Measurements from ENCODE around the gene TTC28. TPM values are rescaled to one million over a fixed set of nuclear protein-coding genes. Genes with fewer than 3 reads are reported as not detected.

Gene TTC28
- total RNA-seq, 8 experiments from 2014 or later: 19.2 to 51.4 (median 26.6) TPM

- 46 to 100% (median 94%) methylated on average over 1 to 3 of the region's 3 CpGs for whole genome bisulfite sequencing, 10 experiments
- in situ Hi-C loops (cut with MboI; ENCODE audit: low pct_unique_long_range_greater_than_20kb in 2 of 9, low sequenced_read_pairs in 9 of 9, unreplicated experiment in 9 of 9): no loop called here
These were observed 727.5 kb downstream of the TTC28 start for GRCh38 chr22:27952091-27952490.

GRCh38 chr22:27949421-27949820 lies 730.2 kb downstream of the TTC28 start:
- no peak for ATAC-seq (replicated peaks in 6 of 8)
- H3K27ac ChIP-seq: no peak overlapping the region
- in situ Hi-C loops (cut with MboI; ENCODE audit: low pct_unique_long_range_greater_than_20kb in 2 of 9, low sequenced_read_pairs in 9 of 9, unreplicated experiment in 9 of 9): no loop called here
- 64 to 100% (median 94%) methylated on average over 2 to 3 of the region's 3 CpGs for WGBS, 10 experiments
- H3K4me3 ChIP-seq: no peak overlapping the region
- no peaks in the 10 kb centered on the region for H3K4me1 ChIP-seq (replicated peaks in 1 of 2)

More at GRCh38 chr22:27952091-27952490, 727.5 kb downstream of the TTC28 start:
- H3K4me3 ChIP-seq: no peak overlapping the region
- H3K4me1 ChIP-seq (replicated peaks in 1 of 2): no peaks in the 10 kb centered on the region
- no peak overlapping the region for H3K27ac ChIP-seq
- ATAC-seq (replicated peaks in 6 of 8): peak in 2 of 8 experiments; percentile 29 to 63

- ATAC-seq (replicated peaks in 6 of 8): peak in 1 of 8 experiments; percentile 37
- in situ Hi-C loops (cut with MboI; ENCODE audit: low pct_unique_long_range_greater_than_20kb in 2 of 9, low sequenced_read_pairs in 9 of 9, unreplicated experiment in 9 of 9): no loop called here
- Histone ChIP-seq H3K4me1 (replicated peaks in 1 of 2) (no peaks in the 10 kb centered on the region), H3K4me3 (no peak overlapping the region), H3K27ac (no peak overlapping the region)
- whole genome bisulfite sequencing, 10 experiments: 10 to 100% (median 86%) methylated on average over 1 to 2 of the region's 2 CpGs; no CpG with 5 or more reads in 3 of the 10 experiments
These were observed 731.1 kb downstream of the TTC28 start for GRCh38 chr22:27948569-27948968.

GRCh38 chr22:27947448-27947847 lies 732.2 kb downstream of the TTC28 start:
- 60 to 100% (median 97%) methylated on average over 1 to 4 of the region's 4 CpGs; no CpG with 5 or more reads in 3 of the 10 experiments for WGBS, 10 experiments
- peak in 1 of 8 experiments; percentile 67 for ATAC-seq (replicated peaks in 6 of 8)
- no peak overlapping the region for H3K27ac ChIP-seq
- in situ Hi-C loops (cut with MboI; ENCODE audit: low pct_unique_long_range_greater_than_20kb in 2 of 9, low sequenced_read_pairs in 9 of 9, unreplicated experiment in 9 of 9): no loop called here
- H3K4me1 ChIP-seq (replicated peaks in 1 of 2): no peaks in the 10 kb centered on the region
- no peak overlapping the region for H3K4me3 ChIP-seq

- H3K4me1 ChIP-seq (replicated peaks in 1 of 2): no peaks in the 10 kb centered on the region
- no peak overlapping the region for H3K4me3 ChIP-seq
- in situ Hi-C loops (cut with MboI; ENCODE audit: low pct_unique_long_range_greater_than_20kb in 2 of 9, low sequenced_read_pairs in 9 of 9, unreplicated experiment in 9 of 9): no loop called here
- ATAC-seq (replicated peaks in 6 of 8): no peak
- no peak overlapping the region for H3K27ac ChIP-seq
These were observed 738.5 kb downstream of the TTC28 start for GRCh38 chr22:27941143-27941542.

GRCh38 chr22:27937453-27937852 lies 742.2 kb downstream of the TTC28 start:
- no peak overlapping the region for H3K4me3 ChIP-seq
- peak in 1 of 8 experiments; percentile 20 for ATAC-seq (replicated peaks in 6 of 8)
- no peaks in the 10 kb centered on the region for H3K4me1 ChIP-seq (replicated peaks in 1 of 2)
- WGBS, 10 experiments: 89 to 100% (median 100%) methylated on average over 1 to 2 of the region's 2 CpGs; no CpG with 5 or more reads in 1 of the 10 experiments
- H3K27ac ChIP-seq: no peak overlapping the region
- in situ Hi-C loops (cut with MboI; ENCODE audit: low pct_unique_long_range_greater_than_20kb in 2 of 9, low sequenced_read_pairs in 9 of 9, unreplicated experiment in 9 of 9): no loop called here

GRCh38 chr22:27935897-27936296 lies 743.7 kb downstream of the TTC28 start:
- ATAC-seq (replicated peaks in 6 of 8): no peak
- no peak overlapping the region for H3K27ac ChIP-seq
- 71 to 100% (median 88%) methylated on average over 1 of the region's 1 CpG; no CpG with 5 or more reads in 3 of the 10 experiments for WGBS, 10 experiments
- in situ Hi-C loops (cut with MboI; ENCODE audit: low pct_unique_long_range_greater_than_20kb in 2 of 9, low sequenced_read_pairs in 9 of 9, unreplicated experiment in 9 of 9): no loop called here
- no peaks in the 10 kb centered on the region for H3K4me1 ChIP-seq (replicated peaks in 1 of 2)
- no peak overlapping the region for H3K4me3 ChIP-seq

- no peak overlapping the region for H3K4me3 ChIP-seq
- no peak overlapping the region for H3K27ac ChIP-seq
- no peak for ATAC-seq (replicated peaks in 6 of 8)
- in situ Hi-C loops (cut with MboI; ENCODE audit: low pct_unique_long_range_greater_than_20kb in 2 of 9, low sequenced_read_pairs in 9 of 9, unreplicated experiment in 9 of 9): no loop called here
- no peaks in the 10 kb centered on the region for H3K4me1 ChIP-seq (replicated peaks in 1 of 2)
- WGBS, 10 experiments: 0 to 100% (median 91%) methylated on average over 1 to 5 of the region's 5 CpGs; no CpG with 5 or more reads in 1 of the 10 experiments
These were observed 745.6 kb downstream of the TTC28 start for GRCh38 chr22:27934069-27934468.

GRCh38 chr22:27933186-27933983 lies 746.3 kb downstream of the TTC28 start:
- WGBS, 10 experiments: 71 to 98% (median 90%) methylated on average over 1 to 9 of the region's 9 CpGs; no CpG with 5 or more reads in 1 of the 10 experiments
- Histone ChIP-seq H3K4me3 (no peak overlapping the region), H3K4me1 (replicated peaks in 1 of 2) (no peaks in the 10 kb centered on the region), H3K27ac (no peak overlapping the region)
- no peak for ATAC-seq (replicated peaks in 6 of 8)
- in situ Hi-C loops (cut with MboI; ENCODE audit: low pct_unique_long_range_greater_than_20kb in 2 of 9, low sequenced_read_pairs in 9 of 9, unreplicated experiment in 9 of 9): no loop called here

GRCh38 chr22:27930331-27931060 lies 749.1 kb downstream of the TTC28 start:
- Histone ChIP-seq H3K4me3 (no peak overlapping the region), H3K4me1 (replicated peaks in 1 of 2) (no peaks in the 10 kb centered on the region), H3K27ac (no peak overlapping the region)
- 13 to 100% (median 73%) methylated on average over 1 to 3 of the region's 3 CpGs; no CpG with 5 or more reads in 1 of the 10 experiments for WGBS, 10 experiments
- in situ Hi-C loops (cut with MboI; ENCODE audit: low pct_unique_long_range_greater_than_20kb in 2 of 9, low sequenced_read_pairs in 9 of 9, unreplicated experiment in 9 of 9): no loop called here
- ATAC-seq (replicated peaks in 6 of 8): no peak

Other genes with a start within 250 kb of the TTC28 start
- 10 to 100 TPM in 4 of 8 experiments, 1 to 10 TPM in 4; 3.0 to 19.7 (median 10.2) TPM for gene CHEK2, start 62.0 kb upstream of the TTC28 start, total RNA-seq
- 10 to 100 TPM in 7 of 8 experiments, 1 to 10 TPM in 1; 7.7 to 25.8 (median 16.2) TPM for gene HSCB, start 62.2 kb upstream of the TTC28 start, total RNA-seq
- 10 to 100 TPM; 14.1 to 23.8 (median 16.4) TPM for gene CCDC117, start 92.9 kb upstream of the TTC28 start, total RNA-seq
- gene XBP1, start 120.7 kb upstream of the TTC28 start, total RNA-seq: 100 to 1,000 TPM in 4 of 8 experiments, 10 to 100 TPM in 4; 48.5 to 253 (median 99.5) TPM
- 10 to 100 TPM in 1 of 8 experiments, 1 to 10 TPM in 7; 3.0 to 11.3 (median 5.2) TPM for gene ZNRF3, start 203.7 kb upstream of the TTC28 start, total RNA-seq

Data from motor neuron (in vitro differentiated cells).